HG02588 (cell line): ENCODE results near the gene CXCR5.

Experiments used
- ATAC-seq: cut with Tn5 transposase; IDR thresholded peaks from one replicate; pipeline ENCODE4 v1.9.1; 2021; ENCODE audit warnings: mild to moderate bottlenecking, moderate library complexity; ENCODE audit not compliant: unreplicated experiment

The CXCR5 gene

DNA sequence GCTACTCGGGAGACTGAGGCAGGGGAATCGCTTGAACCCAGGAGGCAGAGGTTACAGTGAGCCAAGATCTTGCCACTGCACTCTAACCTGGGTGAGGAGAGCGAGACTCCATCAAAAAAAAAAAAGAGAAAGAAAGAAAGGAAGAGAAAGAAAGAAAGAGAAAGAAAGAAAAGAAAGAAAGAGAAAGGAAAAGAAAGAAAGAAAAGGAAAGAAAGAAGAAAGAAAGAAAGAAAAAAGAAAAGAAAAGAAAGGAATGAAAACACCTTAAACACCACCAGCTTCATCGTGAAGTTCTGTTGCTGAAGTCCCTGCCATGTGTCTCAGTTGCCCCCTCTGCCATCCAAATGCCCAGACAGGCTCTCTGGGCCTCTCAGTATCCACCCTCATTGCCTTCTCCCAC lies 9.9 kb upstream of the CXCR5 start:
- ATAC-seq, result no peak

DNA sequence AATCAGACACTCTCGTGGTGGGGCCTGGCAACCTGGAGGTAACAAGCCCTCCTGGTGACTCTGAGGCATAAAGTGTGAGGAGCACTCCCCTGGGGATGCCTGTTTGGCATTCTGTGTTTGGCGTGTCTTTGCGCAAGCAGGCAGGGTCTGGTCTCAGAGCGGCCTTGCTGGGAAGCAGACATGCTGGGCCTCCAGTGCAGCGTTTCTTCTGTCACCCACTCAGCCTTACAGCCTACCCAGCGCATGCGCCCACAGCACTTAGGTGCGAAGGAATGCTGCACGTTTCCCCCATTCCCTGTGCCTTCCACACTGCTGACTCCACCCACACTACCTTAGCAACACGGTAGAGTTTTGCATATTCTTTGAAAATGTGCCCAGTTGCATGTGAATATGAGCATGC lies 7.4 kb upstream of the CXCR5 start:
- ATAC-seq, result no peak

GRCh38 chr11:118877487-118878162 lies 6.1 kb upstream of the CXCR5 start:
- ATAC-seq, result no peak

- no peak for ATAC-seq
These were observed 5.5 kb upstream of the CXCR5 start for GRCh38 chr11:118878163-118878563.

- no peak for ATAC-seq
These were observed 2.5 kb upstream of the CXCR5 start for GRCh38 chr11:118881228-118881627.

DNA sequence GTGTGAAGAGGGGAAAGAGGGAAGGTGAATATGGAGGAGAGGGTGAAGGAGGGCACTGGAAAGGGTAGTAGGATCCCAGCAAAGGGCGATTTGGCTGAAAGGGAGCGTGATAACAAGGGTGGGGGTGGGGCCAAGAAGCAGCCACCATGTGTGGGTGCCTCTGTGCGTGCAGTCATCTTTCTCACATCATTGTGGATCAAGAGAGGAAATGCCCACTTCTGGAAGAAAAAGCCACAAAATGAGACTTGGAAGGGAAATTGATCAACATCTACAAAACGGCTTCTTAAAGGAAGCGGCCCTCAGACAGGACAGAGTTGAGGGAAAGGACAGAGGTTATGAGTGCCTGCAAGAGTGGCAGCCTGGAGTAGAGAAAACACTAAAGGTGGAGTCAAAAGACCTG lies 1.2 kb upstream of the CXCR5 start:
- ATAC-seq, result no peak

GRCh38 chr11:118883004-118883367 lies 706 bp upstream of the CXCR5 start:
- ATAC-seq, result no peak

DNA sequence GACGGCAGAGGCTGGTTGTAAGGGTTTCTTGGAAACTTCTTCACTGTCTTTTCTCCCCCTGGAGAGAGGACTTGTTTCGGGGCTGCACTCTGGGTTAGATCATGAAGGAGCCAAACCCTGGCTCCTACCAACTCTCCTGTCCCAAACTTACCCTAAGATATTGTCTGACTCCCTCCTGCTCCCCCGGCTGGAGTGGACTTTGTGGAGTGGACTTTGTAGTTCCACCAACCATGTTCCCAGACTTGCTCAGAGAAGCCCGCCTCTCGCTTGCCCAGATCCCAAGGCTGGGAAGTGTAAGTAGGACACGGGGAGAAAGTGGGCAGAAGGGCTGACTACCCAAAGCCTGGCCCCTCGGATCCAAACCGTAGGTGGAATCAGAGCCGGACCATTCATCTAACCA lies 1.2 kb downstream of the CXCR5 start:
- ATAC-seq, result no peak

DNA sequence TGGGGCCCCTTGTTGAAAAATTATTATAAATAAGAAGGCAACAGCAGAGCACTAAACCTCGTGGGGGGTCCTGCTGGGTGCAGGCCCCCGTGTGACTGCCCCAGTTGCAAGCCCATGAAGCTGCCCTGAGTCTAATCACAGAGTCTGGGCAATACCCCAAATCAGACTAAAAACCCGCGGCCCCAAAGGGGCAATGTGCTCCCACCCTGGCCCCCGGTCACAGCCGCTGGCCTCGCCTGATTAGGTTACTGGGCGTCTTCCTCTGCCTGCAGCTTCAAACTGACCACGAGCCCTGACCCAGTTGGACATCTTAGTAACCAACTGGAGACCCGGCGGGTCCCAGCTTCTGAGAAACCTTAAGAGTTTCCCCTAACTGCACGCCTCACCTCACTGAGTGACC lies 1.6 kb downstream of the CXCR5 start:
- no peak for ATAC-seq

DNA sequence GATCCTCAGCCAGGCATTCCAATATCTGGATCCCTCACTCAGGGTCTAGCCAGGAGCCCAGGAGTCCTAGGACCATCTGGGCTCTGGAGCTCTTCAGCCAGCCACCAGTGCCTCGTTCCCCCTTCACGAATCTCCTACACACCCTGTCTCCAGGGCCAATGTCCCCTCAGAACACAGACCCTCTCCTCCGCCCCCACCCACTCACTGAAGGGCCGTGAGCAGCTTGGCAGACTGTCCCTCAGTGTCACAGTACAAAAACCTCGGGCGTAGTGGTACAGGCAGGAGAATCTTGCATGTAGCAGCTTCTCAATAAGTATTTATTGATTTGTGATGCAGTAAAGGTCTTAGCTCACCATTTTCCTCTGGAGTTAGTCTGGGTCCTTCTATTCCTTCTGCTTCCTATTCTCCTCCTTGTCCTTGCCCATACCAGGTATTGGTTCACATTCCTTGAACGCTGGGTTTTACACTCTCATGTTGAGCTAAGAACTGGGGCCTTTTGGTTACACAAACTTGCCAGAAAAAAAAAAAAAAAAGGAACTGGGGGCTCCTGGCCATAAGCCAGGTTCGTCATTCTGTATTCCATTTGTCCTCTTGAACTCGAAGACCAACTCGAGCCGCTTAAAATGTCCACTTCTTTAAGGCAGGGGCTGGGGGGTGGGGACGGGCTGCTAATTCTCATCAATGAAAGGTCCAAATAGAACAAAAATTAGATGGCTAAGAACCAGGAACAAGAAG lies 2.3 kb downstream of the CXCR5 start:
- ATAC-seq, result no peak

GRCh38 chr11:118886681-118887111 lies 3.0 kb downstream of the CXCR5 start:
- ATAC-seq, result no peak

- no peak for ATAC-seq
These were observed 3.5 kb downstream of the CXCR5 start for GRCh38 chr11:118887206-118887605.

DNA sequence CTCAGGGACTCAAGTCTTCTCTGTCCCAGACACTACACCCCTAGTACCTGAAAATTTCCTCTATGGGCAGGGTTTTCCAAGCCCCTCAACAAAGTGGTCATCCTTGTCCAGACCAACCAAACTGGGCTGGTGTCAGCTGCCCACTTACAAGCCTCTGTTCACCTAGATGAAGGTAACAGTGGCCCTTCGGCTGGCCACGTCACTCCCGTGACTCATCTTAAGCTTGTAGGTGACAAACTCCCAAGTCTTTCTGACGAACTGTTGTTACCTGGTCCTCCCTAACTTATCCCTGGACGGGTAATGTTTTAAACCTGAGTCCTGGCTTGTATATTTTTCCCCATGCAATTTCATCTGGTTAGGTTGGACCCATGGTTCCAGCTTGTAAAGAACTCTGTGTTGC lies 4.7 kb downstream of the CXCR5 start:
- ATAC-seq, result no peak

- no peak for ATAC-seq
These were observed 6.1 kb downstream of the CXCR5 start for GRCh38 chr11:118889797-118890196.

DNA sequence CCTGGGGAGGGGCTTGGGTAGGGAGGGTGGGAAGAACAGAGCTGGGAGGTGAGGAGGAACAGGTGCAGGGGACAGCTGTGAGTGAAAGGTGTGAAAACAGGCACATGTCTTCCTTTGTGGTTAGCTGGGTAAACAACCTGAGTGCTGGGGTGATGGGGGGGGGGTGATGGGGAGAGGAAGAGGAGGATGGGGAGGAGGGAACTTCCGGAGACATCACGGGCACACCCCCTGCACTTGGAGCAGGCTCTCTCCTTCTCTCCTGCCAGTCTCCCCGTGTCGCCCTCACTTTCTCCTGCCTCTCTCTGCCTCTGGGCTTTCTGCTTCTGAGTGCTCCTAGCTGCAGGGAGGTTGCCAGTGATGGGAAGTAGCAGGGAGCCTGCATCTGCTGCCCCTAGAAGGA lies 8.8 kb downstream of the CXCR5 start:
- ATAC-seq, result no peak

- no peak for ATAC-seq
These were observed 9.3 kb downstream of the CXCR5 start for GRCh38 chr11:118892964-118893363.

GRCh38 chr11:118893662-118894061 lies 10.0 kb downstream of the CXCR5 start:
- ATAC-seq, result no peak

- no peak for ATAC-seq
These were observed 10.5 kb downstream of the CXCR5 start for GRCh38 chr11:118894192-118894591.

GRCh38 chr11:118895093-118896039 lies 11.7 kb downstream of the CXCR5 start:
- no peak for ATAC-seq

GRCh38 chr11:118896472-118896913 lies 12.8 kb downstream of the CXCR5 start:
- no peak for ATAC-seq

DNA sequence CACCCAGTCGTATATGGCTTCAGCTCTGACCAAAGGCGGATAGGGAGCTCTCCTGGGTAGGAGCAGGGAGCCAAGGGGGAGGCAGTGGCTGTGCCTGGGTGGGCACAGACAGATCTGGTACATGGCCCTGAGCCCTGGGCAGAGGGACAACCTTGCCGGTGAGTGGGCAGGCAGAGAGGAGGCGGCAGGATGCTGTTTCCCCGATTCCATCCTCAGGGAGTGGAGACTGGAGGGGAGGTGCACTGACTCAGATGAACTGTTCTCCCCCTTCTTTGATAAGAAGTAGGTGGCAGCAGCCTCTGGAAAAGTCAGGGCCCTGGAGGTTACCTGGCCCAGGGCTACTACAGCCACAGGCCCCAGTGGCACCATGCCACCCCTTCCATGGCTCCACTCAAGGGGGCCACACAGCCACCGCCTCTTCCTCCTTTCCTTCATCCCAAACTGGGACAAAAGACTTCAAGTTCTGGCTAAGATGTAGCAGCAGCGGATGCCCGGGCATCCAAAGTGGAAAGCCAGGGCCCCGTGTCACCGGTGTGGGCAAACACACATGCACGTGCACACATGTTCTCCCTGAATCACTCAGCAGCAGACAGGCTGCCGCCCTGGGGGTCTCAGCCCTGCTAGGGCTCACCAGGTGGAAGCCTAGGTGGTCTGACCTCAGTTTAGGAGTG lies 13.4 kb downstream of the CXCR5 start:
- no peak for ATAC-seq
